ENCODE measurements around the gene UST. TPM values are rescaled to one million over a fixed set of nuclear protein-coding genes. Genes with fewer than 3 reads are reported as not detected.
A peak's percentile ranks its signal among the peaks of the same experiment; 100 is the strongest.

Gene UST
- total RNA-seq, 1 experiment from 2014 or later = 3.9 TPM

DNA sequence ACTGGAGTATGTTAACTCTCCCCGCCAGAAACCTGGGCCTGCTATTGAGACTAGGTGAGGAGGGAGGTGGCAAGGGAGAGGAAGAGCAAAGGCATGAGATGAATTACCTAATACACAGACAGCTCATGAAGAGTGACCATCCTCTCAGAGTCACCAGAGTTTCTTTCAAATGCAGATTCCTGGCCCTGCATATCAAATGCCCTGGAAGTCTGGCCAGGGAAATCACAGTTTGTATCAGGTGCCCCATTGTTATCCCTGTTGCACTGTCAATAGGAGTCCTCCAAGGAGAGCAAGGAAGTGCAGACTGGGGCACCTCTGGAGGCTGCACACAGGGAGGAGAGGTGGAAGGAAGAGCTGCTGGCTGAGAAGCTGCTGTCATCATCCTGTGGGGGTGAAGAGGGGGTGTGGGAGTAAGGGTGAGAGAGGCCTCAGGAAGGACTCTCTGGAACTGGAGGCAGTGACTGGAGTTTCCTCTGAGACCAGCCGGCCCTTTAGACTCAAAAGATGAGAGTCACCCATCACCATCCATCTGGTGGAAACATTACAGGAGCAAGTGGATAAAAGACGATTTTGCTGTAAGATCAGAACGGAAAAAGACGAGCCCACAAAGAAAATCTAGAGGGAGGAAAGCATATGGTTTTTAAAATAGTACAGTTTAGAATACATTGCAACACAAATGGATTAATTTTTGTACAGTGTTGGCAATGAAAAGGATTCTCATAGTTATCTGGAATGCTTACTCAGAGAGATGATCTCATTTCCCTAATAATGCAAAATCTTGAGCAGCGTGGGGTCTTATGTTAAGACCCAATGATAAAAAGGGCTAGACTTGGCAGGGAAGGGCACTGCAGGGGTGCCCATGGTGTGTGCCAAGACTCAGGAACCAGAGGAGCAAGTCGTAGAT lies 268.1 kb downstream of the UST start:
- no peak overlapping the region for H2AFZ ChIP-seq (ENCODE audit: low read length)
- DNase-seq = peak; percentile 27
- no peaks in the 10 kb centered on the region for H3F3A ChIP-seq (ENCODE audit: low read length, unreplicated experiment)
- H3K4me3 ChIP-seq (ENCODE audit: low read length) = no peak overlapping the region
- ATAC-seq = no peak
- H3K4me2 ChIP-seq (ENCODE audit: low read length) = 0 out of 2 replicates have a peak overlapping the region, but pooled peaks have one; percentile 33
- H3K4me1 ChIP-seq (ENCODE audit: insufficient read depth, low read length) = peaks cover 44% of the 10 kb centered on the region
- H3K27me3 ChIP-seq (ENCODE audit: low read length) = no peaks in the 10 kb centered on the region
- intact Hi-C loops (cut with micrococcal nuclease) = no loop called here
- ChIA-PET CTCF (no interaction called here), POLR2A (ENCODE audit: unreplicated experiment) (no interaction called here)
- no peaks in the 10 kb centered on the region for H3K79me2 ChIP-seq (ENCODE audit: low read length)
- H3K9me3 ChIP-seq (ENCODE audit: low read length) = no peaks in the 10 kb centered on the region
- H3K9me2 ChIP-seq (replicated peaks; ENCODE audit: low read length) = no peaks in the 10 kb centered on the region
- no TSS peak for BruUV-seq (replicated peaks)
- H3K36me3 ChIP-seq (ENCODE audit: low read depth, low read length) = no peaks in the 10 kb centered on the region
- TF ChIP-seq EZH2 (IDR thresholded peaks at IDR 0.05; ENCODE audit: low read length, unreplicated experiment) = no peak
- TF ChIP-seq, protein P1, sequence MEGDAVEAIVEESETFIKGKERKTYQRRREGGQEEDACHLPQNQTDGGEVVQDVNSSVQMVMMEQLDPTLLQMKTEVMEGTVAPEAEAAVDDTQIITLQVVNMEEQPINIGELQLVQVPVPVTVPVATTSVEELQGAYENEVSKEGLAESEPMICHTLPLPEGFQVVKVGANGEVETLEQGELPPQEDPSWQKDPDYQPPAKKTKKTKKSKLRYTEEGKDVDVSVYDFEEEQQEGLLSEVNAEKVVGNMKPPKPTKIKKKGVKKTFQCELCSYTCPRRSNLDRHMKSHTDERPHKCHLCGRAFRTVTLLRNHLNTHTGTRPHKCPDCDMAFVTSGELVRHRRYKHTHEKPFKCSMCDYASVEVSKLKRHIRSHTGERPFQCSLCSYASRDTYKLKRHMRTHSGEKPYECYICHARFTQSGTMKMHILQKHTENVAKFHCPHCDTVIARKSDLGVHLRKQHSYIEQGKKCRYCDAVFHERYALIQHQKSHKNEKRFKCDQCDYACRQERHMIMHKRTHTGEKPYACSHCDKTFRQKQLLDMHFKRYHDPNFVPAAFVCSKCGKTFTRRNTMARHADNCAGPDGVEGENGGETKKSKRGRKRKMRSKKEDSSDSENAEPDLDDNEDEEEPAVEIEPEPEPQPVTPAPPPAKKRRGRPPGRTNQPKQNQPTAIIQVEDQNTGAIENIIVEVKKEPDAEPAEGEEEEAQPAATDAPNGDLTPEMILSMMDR (conservative IDR thresholded peaks at IDR 0.05; ENCODE audit: low read depth, low read length) = no peak
- no peak for TF ChIP-seq EZH2phosphoT487 (IDR thresholded peaks at IDR 0.05; ENCODE audit: borderline replicate concordance, low read length)
- peak overlapping the region; percentile 34 for H3K27ac ChIP-seq (ENCODE audit: low read length)
- no peak overlapping the region for H3K9ac ChIP-seq (ENCODE audit: low read length)
- H4K20me1 ChIP-seq (ENCODE audit: low read length) = no peaks in the 10 kb centered on the region

DNA sequence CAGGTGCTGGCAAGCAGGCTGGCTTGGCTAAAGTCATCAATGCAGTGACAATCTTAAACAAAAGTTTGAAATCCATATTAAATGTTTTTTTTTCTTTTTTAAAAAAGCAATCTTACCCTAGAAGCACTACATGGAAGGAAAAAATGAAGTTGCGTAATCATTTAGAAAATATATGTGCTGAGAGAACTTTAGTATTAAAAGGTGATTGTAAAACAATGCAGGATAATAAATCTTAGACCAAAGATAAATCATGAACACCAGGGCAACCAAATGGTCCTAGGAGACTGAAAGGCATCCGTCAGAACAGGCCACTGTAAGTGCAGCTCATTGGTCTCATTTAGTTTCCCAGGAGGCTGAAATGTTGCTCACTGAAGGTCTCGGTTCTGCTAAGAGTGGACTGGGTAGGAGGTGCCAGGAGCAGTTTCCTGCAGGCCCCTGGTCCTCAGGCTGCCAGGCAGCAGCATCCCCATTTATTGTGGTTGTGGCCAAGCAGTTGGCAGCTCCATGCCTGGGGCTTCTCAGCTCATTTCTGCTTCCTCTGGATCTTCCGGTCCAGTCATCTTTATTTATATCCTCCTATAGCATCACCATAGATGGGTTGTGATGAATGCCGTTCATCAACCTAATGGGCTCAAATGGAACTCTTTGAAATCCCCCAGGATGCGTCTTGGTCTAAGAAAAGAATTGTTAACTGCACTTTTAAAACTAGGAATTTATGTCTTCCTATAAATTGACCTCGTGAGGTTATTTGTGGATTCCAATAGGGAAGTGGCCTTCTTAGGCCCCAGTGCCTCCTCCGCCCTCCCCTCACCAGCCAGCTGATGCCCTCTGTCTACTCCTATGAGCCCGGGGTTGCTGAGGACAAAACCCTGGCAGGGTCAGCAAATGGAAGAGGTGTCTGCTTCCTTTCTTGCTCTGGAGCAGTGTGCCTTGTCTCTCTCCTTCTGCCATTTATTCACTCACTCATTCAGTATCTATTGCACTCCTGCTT lies 269.0 kb downstream of the UST start:
- Histone ChIP-seq H3K36me3 (ENCODE audit: low read depth, low read length) (no peaks in the 10 kb centered on the region), H3K9ac (ENCODE audit: low read length) (no peak overlapping the region), H3K4me2 (ENCODE audit: low read length) (0 out of 2 replicates have a peak overlapping the region, but pooled peaks have one; percentile 33), H3F3A (ENCODE audit: low read length, unreplicated experiment) (no peaks in the 10 kb centered on the region), H3K27ac (ENCODE audit: low read length) (peak overlapping the region; percentile 34), H3K9me3 (ENCODE audit: low read length) (no peaks in the 10 kb centered on the region), H2AFZ (ENCODE audit: low read length) (no peak overlapping the region), H4K20me1 (ENCODE audit: low read length) (no peaks in the 10 kb centered on the region), H3K27me3 (ENCODE audit: low read length) (no peaks in the 10 kb centered on the region), H3K4me1 (ENCODE audit: insufficient read depth, low read length) (peaks cover 53% of the 10 kb centered on the region), H3K9me2 (replicated peaks; ENCODE audit: low read length) (no peaks in the 10 kb centered on the region), H3K4me3 (ENCODE audit: low read length) (no peak overlapping the region), H3K79me2 (ENCODE audit: low read length) (no peaks in the 10 kb centered on the region)
- no peak for ATAC-seq
- ChIA-PET CTCF (no interaction called here), POLR2A (ENCODE audit: unreplicated experiment) (no interaction called here)
- DNase-seq = no peak
- BruUV-seq (replicated peaks) = no TSS peak
- TF ChIP-seq EZH2phosphoT487 (IDR thresholded peaks at IDR 0.05; ENCODE audit: borderline replicate concordance, low read length) (no peak), EZH2 (IDR thresholded peaks at IDR 0.05; ENCODE audit: low read length, unreplicated experiment) (no peak)
- TF ChIP-seq, protein P1 (conservative IDR thresholded peaks at IDR 0.05; ENCODE audit: low read depth, low read length) = no peak
- intact Hi-C loops (cut with micrococcal nuclease) = no loop called here
